IMR-90 (cell line): ENCODE measurements around the gene TPP1.

Experiments used
- CTCF ChIP-seq: conservative IDR thresholded peaks from 2 replicates; pipeline ENCODE4 v1.5.1; 2012; ENCODE audit warnings: mild to moderate bottlenecking, low read depth, low read length, improper control_type of control experiment
- MAFK ChIP-seq: IDR thresholded peaks from 2 replicates; pipeline ENCODE4 v1.6.1; 2012; ENCODE audit warnings: low read depth, low read length, improper control_type of control experiment

- TF ChIP-seq CTCF (no peak), MAFK (no peak)
Measured at GRCh38 chr11:6620636-6621035, 1.4 kb upstream of the TPP1 start.
